Measurements from ENCODE around the gene CALR3.

GRCh38 chr19:16531380-16531669 is 35.4 kb upstream of the CALR3 start:
- no peak for TF ChIP-seq POLR2A (IDR thresholded peaks at IDR 0.05; ENCODE audit: control extremely low read depth in 1 of 2, low read depth in 2 of 2, low read length in 2 of 2)
- no peak for TF ChIP-seq JUN (IDR thresholded peaks at IDR 0.05; ENCODE audit: low read depth, low read length)
- TF ChIP-seq CTCF (IDR thresholded peaks at IDR 0.05; ENCODE audit: control extremely low read depth in 1 of 3, insufficient read depth in 1 of 3, low read depth in 1 of 3, low read length in 3 of 3): no peak

Data from H1 (cell line).